ENCODE results near the gene NAA10. TPM values are rescaled to one million over a fixed set of nuclear protein-coding genes. Genes with fewer than 3 reads are reported as not detected.

NAA10 gene
- total and polyA plus RNA-seq, 7 donors: 57.4 to 128 (median 84.7) TPM

GRCh38 chrX:153966841-153967535 lies 32.2 kb upstream of the NAA10 start:
- peaks cover 0 to 16% (median 8%) of the 10 kb centered on the region in 4 donors for H3K36me3 ChIP-seq
- WGBS, 2 donors: 62 to 79% methylated on average over 14 of the region's 14 CpGs
- peaks cover 0 to 42% (median 37%) of the 10 kb centered on the region in 4 donors for H3K4me1 ChIP-seq
- intact Hi-C loops (cut with DNase I): no loop called here
- TF ChIP-seq EP300 (IDR thresholded peaks at IDR 0.05): no peak
- H3K27ac ChIP-seq: peak overlapping the region; percentile 97 to 98 (median 98)
- H3K4me3 ChIP-seq: peak overlapping the region in 1 of 4 donors; percentile 15
- peak; percentile 66 for DNase-seq
- H3K27me3 ChIP-seq: peaks cover 0 to 5% (median 0%) of the 10 kb centered on the region in 3 donors
- no peaks in the 10 kb centered on the region for H3K9me3 ChIP-seq

DNA sequence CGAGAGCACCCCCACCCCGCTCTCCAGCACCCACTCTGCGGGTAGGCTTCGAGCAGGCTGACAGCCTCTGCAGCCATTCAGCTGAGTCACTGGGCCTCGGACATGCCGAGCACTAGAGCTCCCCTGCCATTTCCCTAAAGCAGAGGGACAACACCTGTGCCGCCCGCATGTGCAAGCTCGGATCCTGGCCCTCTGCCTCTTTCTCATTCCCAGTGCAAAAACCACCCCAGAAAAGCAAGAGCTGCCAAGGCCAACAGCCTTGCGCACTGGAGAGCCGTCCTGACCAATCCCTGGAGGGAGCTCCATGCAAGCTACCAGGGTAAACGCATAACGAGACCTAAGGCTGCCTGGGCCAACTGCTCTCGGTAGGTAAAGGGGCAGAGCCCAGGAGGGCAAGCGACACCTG lies 31.4 kb upstream of the NAA10 start:
- Histone ChIP-seq H3K27ac (peak overlapping the region; percentile 49 to 98 (median 97)), H3K27me3 (peaks cover 0 to 5% (median 0%) of the 10 kb centered on the region in 3 donors), H3K36me3 (peaks cover 0 to 23% (median 14%) of the 10 kb centered on the region in 4 donors), H3K4me1 (peaks cover 0 to 42% (median 37%) of the 10 kb centered on the region in 4 donors), H3K9me3 (no peaks in the 10 kb centered on the region), H3K4me3 (peak overlapping the region in 1 of 4 donors; percentile 8)
- WGBS, 2 donors: 77 to 84% methylated on average over 15 of the region's 15 CpGs
- no peak for TF ChIP-seq POLR2AphosphoS5 (IDR thresholded peaks at IDR 0.05)
- intact Hi-C loops (cut with DNase I): no loop called here
- peak; percentile 80 for DNase-seq

- peaks cover 0 to 32% (median 17%) of the 10 kb centered on the region in 4 donors for H3K36me3 ChIP-seq
- intact Hi-C loops (cut with DNase I): no loop called here
- TF ChIP-seq POLR2AphosphoS5 (IDR thresholded peaks at IDR 0.05): no peak
- TF ChIP-seq POLR2A (IDR thresholded peaks at IDR 0.05): no peak
- TF ChIP-seq, protein P1, sequence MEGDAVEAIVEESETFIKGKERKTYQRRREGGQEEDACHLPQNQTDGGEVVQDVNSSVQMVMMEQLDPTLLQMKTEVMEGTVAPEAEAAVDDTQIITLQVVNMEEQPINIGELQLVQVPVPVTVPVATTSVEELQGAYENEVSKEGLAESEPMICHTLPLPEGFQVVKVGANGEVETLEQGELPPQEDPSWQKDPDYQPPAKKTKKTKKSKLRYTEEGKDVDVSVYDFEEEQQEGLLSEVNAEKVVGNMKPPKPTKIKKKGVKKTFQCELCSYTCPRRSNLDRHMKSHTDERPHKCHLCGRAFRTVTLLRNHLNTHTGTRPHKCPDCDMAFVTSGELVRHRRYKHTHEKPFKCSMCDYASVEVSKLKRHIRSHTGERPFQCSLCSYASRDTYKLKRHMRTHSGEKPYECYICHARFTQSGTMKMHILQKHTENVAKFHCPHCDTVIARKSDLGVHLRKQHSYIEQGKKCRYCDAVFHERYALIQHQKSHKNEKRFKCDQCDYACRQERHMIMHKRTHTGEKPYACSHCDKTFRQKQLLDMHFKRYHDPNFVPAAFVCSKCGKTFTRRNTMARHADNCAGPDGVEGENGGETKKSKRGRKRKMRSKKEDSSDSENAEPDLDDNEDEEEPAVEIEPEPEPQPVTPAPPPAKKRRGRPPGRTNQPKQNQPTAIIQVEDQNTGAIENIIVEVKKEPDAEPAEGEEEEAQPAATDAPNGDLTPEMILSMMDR (IDR thresholded peaks at IDR 0.05): no peak
- no peak for TF ChIP-seq EP300 (IDR thresholded peaks at IDR 0.05)
- H3K4me3 ChIP-seq: no peak overlapping the region
- peaks cover 0 to 5% (median 0%) of the 10 kb centered on the region in 3 donors for H3K27me3 ChIP-seq
- peaks cover 0 to 42% (median 37%) of the 10 kb centered on the region in 4 donors for H3K4me1 ChIP-seq
- peak overlapping the region in 3 of 4 donors; percentile 97 to 98 (median 97) for H3K27ac ChIP-seq
- H3K9me3 ChIP-seq: no peaks in the 10 kb centered on the region
- 70 to 80% methylated on average over 5 of the region's 5 CpGs for WGBS, 2 donors
- DNase-seq: no peak
Observed at GRCh38 chrX:153965406-153965805, 30.6 kb upstream of the NAA10 start.

GRCh38 chrX:153964105-153964504 lies 29.3 kb upstream of the NAA10 start:
- no peak for TF ChIP-seq EP300 (IDR thresholded peaks at IDR 0.05)
- TF ChIP-seq POLR2AphosphoS5 (IDR thresholded peaks at IDR 0.05): no peak
- TF ChIP-seq, protein P1 (IDR thresholded peaks at IDR 0.05): no peak
- no peak for TF ChIP-seq POLR2A (IDR thresholded peaks at IDR 0.05)
- Histone ChIP-seq H3K36me3 (peaks cover 2 to 44% (median 27%) of the 10 kb centered on the region in 4 donors), H3K4me1 (peaks cover 0 to 38% (median 32%) of the 10 kb centered on the region in 4 donors), H3K4me3 (no peak overlapping the region), H3K9me3 (no peaks in the 10 kb centered on the region), H3K27me3 (peaks cover 0 to 5% (median 0%) of the 10 kb centered on the region in 3 donors), H3K27ac (peak overlapping the region in 2 of 4 donors; percentile 10 to 37)
- WGBS, 2 donors: 91 to 94% methylated on average over 14 of the region's 14 CpGs
- intact Hi-C loops (cut with DNase I): no loop called here
- DNase-seq: no peak

GRCh38 chrX:153963546-153963945 lies 28.7 kb upstream of the NAA10 start:
- TF ChIP-seq POLR2A (IDR thresholded peaks at IDR 0.05): no peak
- no peak for TF ChIP-seq POLR2AphosphoS5 (IDR thresholded peaks at IDR 0.05)
- TF ChIP-seq EP300 (IDR thresholded peaks at IDR 0.05): no peak
- peaks cover 7 to 49% (median 29%) of the 10 kb centered on the region in 4 donors for H3K36me3 ChIP-seq
- H3K4me3 ChIP-seq: no peak overlapping the region
- peaks cover 0 to under 1% (median 0%) of the 10 kb centered on the region in 3 donors for H3K27me3 ChIP-seq
- no peaks in the 10 kb centered on the region for H3K9me3 ChIP-seq
- 87 to 95% methylated on average over 12 of the region's 12 CpGs for WGBS, 2 donors
- H3K4me1 ChIP-seq: peaks cover 0 to 32% (median 27%) of the 10 kb centered on the region in 4 donors
- peak; percentile 66 for DNase-seq
- H3K27ac ChIP-seq: peak overlapping the region in 2 of 4 donors; percentile 10 to 14
- intact Hi-C loops (cut with DNase I): no loop called here

- 94 to 95% methylated on average over 11 of the region's 11 CpGs for WGBS, 2 donors
- Histone ChIP-seq H3K27ac (peak overlapping the region in 3 of 4 donors; percentile 12 to 56 (median 37)), H3K27me3 (no peaks in the 10 kb centered on the region), H3K4me3 (no peak overlapping the region), H3K36me3 (peaks cover 11 to 67% (median 37%) of the 10 kb centered on the region in 4 donors), H3K9me3 (no peaks in the 10 kb centered on the region), H3K4me1 (peaks cover 0 to 12% (median 5%) of the 10 kb centered on the region in 4 donors)
- intact Hi-C loops (cut with DNase I): no loop called here
- TF ChIP-seq EP300 (IDR thresholded peaks at IDR 0.05) (no peak), POLR2AphosphoS5 (IDR thresholded peaks at IDR 0.05) (no peak), POLR2A (IDR thresholded peaks at IDR 0.05) (no peak)
- TF ChIP-seq, protein P1 (IDR thresholded peaks at IDR 0.05): no peak
- no peak for DNase-seq
Observed at GRCh38 chrX:153961292-153961691, 26.5 kb upstream of the NAA10 start.
